Fibroblast of lung (primary cell): ENCODE results near the gene AKAP12. TPM values are rescaled to one million over a fixed set of nuclear protein-coding genes. Genes with fewer than 3 reads are reported as not detected.

Source experiments
- DNase-seq, 2 donors: peaks; one replicate each; pipeline versions ENCODE4 v3.0.0 to v3.0.0-alpha.2; 2010; ENCODE audit warnings: low read depth in 2 of 2
- H2AFZ ChIP-seq: 2 replicates; pipeline ENCODE4 v1.5.1; 2012; ENCODE audit warnings: low read length, control low read depth, inconsistent platforms
- H3K27ac ChIP-seq: 2 replicates; pipeline ENCODE4 v1.5.1; 2011; ENCODE audit warnings: low read length, control low read depth; ENCODE audit not compliant: insufficient read depth
- H3K27me3 ChIP-seq: 2 replicates; pipeline ENCODE4 v1.5.1; 2011; ENCODE audit warnings: mild to moderate bottlenecking, low read length; ENCODE audit not compliant: control insufficient read depth, insufficient read depth
- H3K36me3 ChIP-seq: 2 replicates; pipeline ENCODE4 v1.5.1; 2011; ENCODE audit warnings: low read length; ENCODE audit not compliant: control insufficient read depth, insufficient read depth
- H3K4me1 ChIP-seq: 2 replicates; pipeline ENCODE4 v1.5.1; 2011; ENCODE audit warnings: low read length; ENCODE audit not compliant: control insufficient read depth, insufficient read depth; ENCODE audit errors: extremely low read depth
- H3K4me2 ChIP-seq: 2 replicates; pipeline ENCODE4 v1.5.1; 2011; ENCODE audit warnings: low read length, control low read depth; ENCODE audit not compliant: insufficient read depth; ENCODE audit errors: extremely low read depth
- H3K4me3 ChIP-seq, 4 experiments: fragments of 200-600 bp in 1 of 4; sonication (generic) in 1 of 4; replicated peaks in 1 of 4; 2 replicates each; pipeline ENCODE4 v1.5.1; 2011 to 2016; ENCODE audit warnings: low read length in 4 of 4, low read depth in 3 of 4, mild to moderate bottlenecking in 3 of 4, control low read depth in 2 of 4, inconsistent platforms in 1 of 4, mixed read lengths in 1 of 4; ENCODE audit not compliant: insufficient read depth in 1 of 4; ENCODE audit errors: control extremely low read depth in 1 of 4
- H3K79me2 ChIP-seq: 2 replicates; pipeline ENCODE4 v1.5.1; 2012; ENCODE audit warnings: mild to moderate bottlenecking, low read length, inconsistent platforms; ENCODE audit not compliant: control insufficient read depth, insufficient read depth
- H3K9ac ChIP-seq: 2 replicates; pipeline ENCODE4 v1.5.1; 2011; ENCODE audit warnings: mild to moderate bottlenecking, low read length, control low read depth; ENCODE audit not compliant: insufficient read depth
- H3K9me3 ChIP-seq: 2 replicates; pipeline ENCODE4 v1.5.1; 2012; ENCODE audit warnings: low read depth, low read length; ENCODE audit not compliant: control insufficient read depth, insufficient read depth
- H4K20me1 ChIP-seq: 2 replicates; pipeline ENCODE4 v1.5.1; 2011; ENCODE audit warnings: low read length; ENCODE audit not compliant: control insufficient read depth, insufficient read depth; ENCODE audit errors: extremely low read depth
- EZH2 ChIP-seq: IDR thresholded peaks from 2 replicates; pipeline ENCODE4 v1.5.1; 2012; ENCODE audit warnings: low read length, control low read depth, mild to moderate bottlenecking; ENCODE audit errors: missing control alignments
- polyA plus RNA-seq, 2 donors: library from polyadenylated mRNA; depleted of rRNA in 1 of 2; stranded (reverse) in 1 of 2; unstranded in 1 of 2; fragments of >200 nt; gene quantifications; 2 replicates each; pipeline ENCODE4 v1.2.1, GENCODE V29; 2011 to 2012; ENCODE audit warnings: missing spikeins in 1 of 2
- total RNA-seq: library from RNA; depleted of rRNA; stranded (reverse); fragments of >200 nt; gene quantifications from 2 replicates; pipeline ENCODE4 v1.2.1, GENCODE V29; 2014
- TF ChIP-seq, protein P1 (sequence below), 2 donors: IDR thresholded peaks in 1 of 2; conservative IDR thresholded peaks in 1 of 2; 1 replicate in 1 of 2; 2 replicates in 1 of 2; pipeline ENCODE4 v1.5.1; 2011 to 2012; ENCODE audit warnings: low read length in 2 of 2, control low read depth in 1 of 2, inconsistent platforms in 1 of 2, low read depth in 1 of 2, mild to moderate bottlenecking in 1 of 2

AKAP12 gene
- total and polyA plus RNA-seq, 2 donors (not counting 1 experiment from before 2014, with no cell fraction given) = 68.5 to 133 TPM

DNA sequence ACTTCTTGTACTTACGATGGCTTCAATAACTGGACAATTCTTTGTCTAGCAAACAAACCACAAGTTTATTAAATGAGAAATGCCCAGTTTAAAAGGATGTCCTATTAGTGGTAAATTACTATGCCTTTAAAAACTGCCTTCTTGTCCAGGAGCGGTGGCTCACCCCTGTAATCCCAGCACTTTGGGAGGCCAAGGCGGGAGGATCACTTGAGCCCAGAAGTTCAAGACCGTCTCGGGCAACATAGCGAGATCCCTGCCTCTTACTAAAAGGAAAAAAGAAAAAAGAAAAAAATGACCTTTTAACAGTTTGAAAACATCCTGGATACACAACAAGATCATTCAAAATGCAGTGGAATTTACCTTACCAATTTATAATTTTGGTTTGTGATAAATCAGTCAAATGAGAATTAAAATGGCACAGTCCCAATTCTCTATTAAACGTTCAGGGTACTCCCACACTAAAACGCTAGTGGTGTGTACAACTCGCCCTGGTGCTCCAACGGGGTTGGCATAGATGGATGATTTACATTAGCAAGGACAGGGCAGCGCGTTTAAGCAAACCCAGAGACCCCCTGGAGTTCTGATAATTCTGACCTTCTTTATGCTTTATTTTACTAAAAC, 149.3 kb downstream of the AKAP12 start:
- peaks cover 3% of the 10 kb centered on the region for H4K20me1 ChIP-seq
- H3K9me3 ChIP-seq = no peaks in the 10 kb centered on the region
- H3K36me3 ChIP-seq = no peaks in the 10 kb centered on the region
- no peaks in the 10 kb centered on the region for H3K27me3 ChIP-seq
- peaks cover 62% of the 10 kb centered on the region for H3K79me2 ChIP-seq
- TF ChIP-seq, protein P1, sequence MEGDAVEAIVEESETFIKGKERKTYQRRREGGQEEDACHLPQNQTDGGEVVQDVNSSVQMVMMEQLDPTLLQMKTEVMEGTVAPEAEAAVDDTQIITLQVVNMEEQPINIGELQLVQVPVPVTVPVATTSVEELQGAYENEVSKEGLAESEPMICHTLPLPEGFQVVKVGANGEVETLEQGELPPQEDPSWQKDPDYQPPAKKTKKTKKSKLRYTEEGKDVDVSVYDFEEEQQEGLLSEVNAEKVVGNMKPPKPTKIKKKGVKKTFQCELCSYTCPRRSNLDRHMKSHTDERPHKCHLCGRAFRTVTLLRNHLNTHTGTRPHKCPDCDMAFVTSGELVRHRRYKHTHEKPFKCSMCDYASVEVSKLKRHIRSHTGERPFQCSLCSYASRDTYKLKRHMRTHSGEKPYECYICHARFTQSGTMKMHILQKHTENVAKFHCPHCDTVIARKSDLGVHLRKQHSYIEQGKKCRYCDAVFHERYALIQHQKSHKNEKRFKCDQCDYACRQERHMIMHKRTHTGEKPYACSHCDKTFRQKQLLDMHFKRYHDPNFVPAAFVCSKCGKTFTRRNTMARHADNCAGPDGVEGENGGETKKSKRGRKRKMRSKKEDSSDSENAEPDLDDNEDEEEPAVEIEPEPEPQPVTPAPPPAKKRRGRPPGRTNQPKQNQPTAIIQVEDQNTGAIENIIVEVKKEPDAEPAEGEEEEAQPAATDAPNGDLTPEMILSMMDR (conservative IDR thresholded peaks at IDR 0.05 in 1 of 2, IDR thresholded peaks at IDR 0.05 in 1 of 2; ENCODE audit: low read depth in 1 of 2, low read length in 2 of 2) = no peak
- DNase-seq = no peak
- H3K4me3 ChIP-seq = peak overlapping the region; percentile 58 to 90 (median 90)
- peak overlapping the region; percentile 96 for H3K9ac ChIP-seq
- H3K4me2 ChIP-seq = peak overlapping the region; percentile 88
- no peak overlapping the region for H2AFZ ChIP-seq
- H3K27ac ChIP-seq = peak overlapping the region; percentile 96
- peaks cover 13% of the 10 kb centered on the region for H3K4me1 ChIP-seq

DNA sequence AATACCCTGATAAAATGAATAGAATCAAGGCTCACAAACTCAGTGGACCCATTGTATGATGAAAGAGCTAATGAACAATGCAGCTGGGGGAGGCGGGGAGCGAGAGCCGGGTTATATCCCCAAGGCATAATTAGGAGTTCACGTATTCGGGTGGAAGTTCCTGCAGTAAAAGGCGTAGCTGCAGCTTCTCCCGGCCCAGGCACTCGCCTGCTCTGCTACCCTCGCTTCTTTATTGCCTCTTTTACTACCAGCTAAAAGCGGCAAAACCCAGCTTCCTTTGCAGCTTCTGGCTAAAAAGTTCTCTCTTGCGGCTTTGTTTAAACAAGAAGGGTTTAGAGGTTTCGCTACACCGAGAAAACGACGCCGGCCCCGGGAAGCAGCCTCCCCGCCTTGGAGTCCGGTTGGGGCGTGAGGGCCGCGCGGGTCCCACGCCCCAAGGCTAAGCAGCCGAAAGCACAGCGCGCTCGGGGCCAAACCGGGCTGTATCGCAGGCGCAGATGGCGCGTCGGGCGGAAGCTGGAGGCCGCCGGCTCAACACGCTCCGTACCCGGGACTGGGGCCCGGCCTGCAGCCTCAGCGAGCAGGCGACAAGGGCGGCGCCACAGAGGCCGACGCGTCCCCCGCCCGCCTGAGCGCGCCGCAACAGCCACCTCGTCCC, 150.0 kb downstream of the AKAP12 start:
- H2AFZ ChIP-seq = no peak overlapping the region
- H3K4me3 ChIP-seq = peak overlapping the region; percentile 58 to 90 (median 90)
- H4K20me1 ChIP-seq = peaks cover 3% of the 10 kb centered on the region
- H3K27me3 ChIP-seq = no peaks in the 10 kb centered on the region
- H3K36me3 ChIP-seq = no peaks in the 10 kb centered on the region
- peak; percentile 65 to 78 for DNase-seq
- no peak for TF ChIP-seq EZH2
- TF ChIP-seq, protein P1 (conservative IDR thresholded peaks at IDR 0.05 in 1 of 2, IDR thresholded peaks at IDR 0.05 in 1 of 2; ENCODE audit: low read depth in 1 of 2, low read length in 2 of 2) = no peak
- peak overlapping the region; percentile 96 for H3K9ac ChIP-seq
- H3K79me2 ChIP-seq = peaks cover 61% of the 10 kb centered on the region
- peak overlapping the region; percentile 96 for H3K27ac ChIP-seq
- H3K9me3 ChIP-seq = no peaks in the 10 kb centered on the region
- H3K4me1 ChIP-seq = peaks cover 13% of the 10 kb centered on the region
- H3K4me2 ChIP-seq = peak overlapping the region; percentile 88

DNA sequence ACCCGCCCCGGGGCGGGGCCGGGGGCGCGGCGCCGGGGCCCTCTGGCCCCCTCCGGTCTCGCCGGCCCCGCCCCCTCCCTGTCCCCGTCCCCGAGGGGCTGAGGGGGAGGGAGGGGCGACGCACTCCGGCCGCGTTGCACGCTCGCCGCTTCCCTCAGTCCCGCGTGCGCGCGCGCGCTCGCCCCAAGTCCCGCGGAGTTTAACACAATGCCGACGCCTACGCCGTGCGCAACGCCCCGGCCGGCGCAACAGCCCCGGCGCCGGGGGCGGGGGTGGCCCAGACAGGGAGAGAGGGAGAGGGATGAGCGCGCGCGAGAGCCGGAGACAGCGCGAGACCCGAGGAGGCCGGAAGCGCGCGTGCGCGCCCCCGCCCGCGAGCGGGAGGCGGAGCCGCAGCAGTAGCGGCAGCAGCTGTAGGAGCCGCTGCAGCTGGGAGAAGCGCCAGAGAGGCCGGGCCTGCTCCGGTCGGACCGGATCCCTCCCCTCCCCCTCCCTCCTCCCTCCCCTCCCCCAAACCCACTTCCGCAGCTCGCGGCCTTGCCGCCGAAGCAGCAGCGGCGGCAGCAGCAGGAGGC, 150.6 kb downstream of the AKAP12 start:
- peak; percentile 98 to 99 for DNase-seq
- no peaks in the 10 kb centered on the region for H3K36me3 ChIP-seq
- H3K79me2 ChIP-seq = peaks cover 64% of the 10 kb centered on the region
- H2AFZ ChIP-seq = no peak overlapping the region
- H3K27ac ChIP-seq = peak overlapping the region; percentile 96
- peaks cover 3% of the 10 kb centered on the region for H4K20me1 ChIP-seq
- H3K4me1 ChIP-seq = peaks cover 13% of the 10 kb centered on the region
- no peak for TF ChIP-seq EZH2
- TF ChIP-seq, protein P1 (conservative IDR thresholded peaks at IDR 0.05 in 1 of 2, IDR thresholded peaks at IDR 0.05 in 1 of 2; ENCODE audit: low read depth in 1 of 2, low read length in 2 of 2) = no peak
- H3K4me3 ChIP-seq = peak overlapping the region; percentile 10 to 89 (median 66)
- H3K4me2 ChIP-seq = no peak overlapping the region
- H3K27me3 ChIP-seq = no peaks in the 10 kb centered on the region
- no peaks in the 10 kb centered on the region for H3K9me3 ChIP-seq
- peak overlapping the region; percentile 98 for H3K9ac ChIP-seq
